NCI-H2081 (cell line): Measurements from ENCODE around the gene ATXN7L3.
"Not testable (repeated sequence)": the region's sequence is repeated elsewhere in the genome, so short reads cannot be mapped to it uniquely, and the experiment has no call there.

ENCODE experiments used
- DNase-seq, 2 experiments: peaks; one replicate each; lab custom pipeline; 2025; lab: John Stamatoyannopoulos, UW

Gene ATXN7L3

GRCh38 chr17:44199553-44200477 is at the start of gene ATXN7L3:
ATXN7L3 (minus strand) TSS chr17:44199884; CDS start chr17:44198070, 1,814 bp downstream.
- DNase-seq = peak; percentile 98 to 100

- DNase-seq = no peak
Observed at GRCh38 chr17:44247876-44248736, 48.4 kb upstream of the ATXN7L3 start.

GRCh38 chr17:44247440-44247841 is 47.8 kb upstream of the ATXN7L3 start:
- no peak for DNase-seq

GRCh38 chr17:44241106-44241624 is 41.5 kb upstream of the ATXN7L3 start:
- no peak for DNase-seq

- DNase-seq = not testable (repeated sequence)
Observed at GRCh38 chr17:44237886-44238285, 38.2 kb upstream of the ATXN7L3 start.

- DNase-seq = no peak
Observed at GRCh38 chr17:44236444-44236991, 36.8 kb upstream of the ATXN7L3 start.

GRCh38 chr17:44235583-44235936 is 35.9 kb upstream of the ATXN7L3 start:
- DNase-seq = no peak

- DNase-seq = no peak
Observed at GRCh38 chr17:44233582-44233981, 33.9 kb upstream of the ATXN7L3 start.

- DNase-seq = no peak
Observed at GRCh38 chr17:44232061-44232460, 32.4 kb upstream of the ATXN7L3 start.

- DNase-seq = no peak
Observed at GRCh38 chr17:44230140-44230539, 30.5 kb upstream of the ATXN7L3 start.

GRCh38 chr17:44229090-44229489 is 29.4 kb upstream of the ATXN7L3 start:
- no peak for DNase-seq

GRCh38 chr17:44223541-44224071 is 23.9 kb upstream of the ATXN7L3 start:
- no peak for DNase-seq

- peak; percentile 80 to 93 for DNase-seq
Observed at GRCh38 chr17:44222112-44222869, 22.6 kb upstream of the ATXN7L3 start.

GRCh38 chr17:44221862-44222111 is 22.1 kb upstream of the ATXN7L3 start:
- no peak for DNase-seq

- peak; percentile 84 to 87 for DNase-seq
Observed at GRCh38 chr17:44221084-44221861, 21.6 kb upstream of the ATXN7L3 start.

GRCh38 chr17:44220213-44221083 is 20.8 kb upstream of the ATXN7L3 start:
- peak; percentile 60 to 67 for DNase-seq

GRCh38 chr17:44219616-44220212 is 20.0 kb upstream of the ATXN7L3 start, which contains the start of gene UBTF:
UBTF (minus strand) TSS chr17:44219675; CDS start chr17:44218229, 1,446 bp downstream.
- peak; percentile 93 to 94 for DNase-seq

- DNase-seq = peak in 1 of 2 experiments; percentile 81
Observed at GRCh38 chr17:44219108-44219615, 19.5 kb upstream of the ATXN7L3 start.
